RWPE1 (cell line): ENCODE measurements around the gene MRPL18.

ENCODE experiments used
- CTCF ChIA-PET: fragments of 350-600 bp; sonication (Branson Sonifier 250); formaldehyde crosslinking; extraction: SDS; loops from one replicate; lab custom pipeline; 2021; lab: Yijun Ruan, JAX
- POLR2A ChIA-PET: fragments of 400-600 bp; formaldehyde crosslinking; extraction: SDS; loops from one replicate; lab custom pipeline; 2020; ENCODE audit warnings: antibody characterized with exemption; ENCODE audit not compliant: low non-redundant PET; lab: Yijun Ruan, JAX
- DNase-seq: peaks from one replicate; pipeline ENCODE4 v3.0.0; 2012; ENCODE audit warnings: low spot score
- H3K27ac ChIP-seq: fragments of 450-650 bp; 2 replicates; pipeline ENCODE4 v1.5.1; 2017
- CTCF ChIP-seq: fragments of 450-650 bp; conservative IDR thresholded peaks from 2 replicates; pipeline ENCODE4 v1.5.1; 2017; ENCODE audit warnings: low read depth, mild to moderate bottlenecking

Gene MRPL18

GRCh38 chr6:159801935-159802334, 11.7 kb downstream of the MRPL18 start:
- peak overlapping the region; percentile 11; the same call in 1 of the 2 replicates for H3K27ac ChIP-seq
- TF ChIP-seq CTCF, result no peak
- CTCF ChIA-PET, result no interaction called here
- no peak for DNase-seq
- POLR2A ChIA-PET, result interaction anchor here (1.0 kb wide), 1 partner anchor 12 kb away, joined by 3 read pairs; no protein-coding TSS in a partner anchor

- CTCF ChIA-PET, result no interaction called here
- POLR2A ChIA-PET, result no interaction called here
- H3K27ac ChIP-seq, result no peak overlapping the region
- no peak for DNase-seq
- no peak for TF ChIP-seq CTCF
Measured at GRCh38 chr6:159804504-159804903, 14.2 kb downstream of the MRPL18 start.

GRCh38 chr6:159805440-159806020, 15.3 kb downstream of the MRPL18 start:
- no peak for DNase-seq
- CTCF ChIA-PET, result no interaction called here
- no peak for TF ChIP-seq CTCF
- H3K27ac ChIP-seq, result no peak overlapping the region
- POLR2A ChIA-PET, result no interaction called here

- POLR2A ChIA-PET, result interaction anchor here (0.6 kb wide), 1 partner anchor 61 kb away, joined by 7 read pairs; no protein-coding TSS in a partner anchor
- H3K27ac ChIP-seq, result no peak overlapping the region
- TF ChIP-seq CTCF, result no peak
- DNase-seq, result no peak
- CTCF ChIA-PET, result interaction anchor here (0.7 to 0.9 kb wide), 2 partner anchors 47 to 110 kb away, joined by 3 to 4 read pairs; no protein-coding TSS in a partner anchor
Measured at GRCh38 chr6:159806021-159806458, 15.8 kb downstream of the MRPL18 start.

- ChIA-PET POLR2A (interaction anchor here (0.5 kb wide), 1 partner anchor 372 kb away, joined by 6 read pairs; no protein-coding TSS in a partner anchor), CTCF (no interaction called here)
- peak; percentile 46 for DNase-seq
- no peak for TF ChIP-seq CTCF
- no peak overlapping the region for H3K27ac ChIP-seq
Measured at GRCh38 chr6:159807150-159807858, 17.0 kb downstream of the MRPL18 start.

- ChIA-PET CTCF (no interaction called here), POLR2A (no interaction called here)
- no peak for TF ChIP-seq CTCF
- no peak overlapping the region for H3K27ac ChIP-seq
- DNase-seq, result no peak
Measured at GRCh38 chr6:159808647-159809046, 18.4 kb downstream of the MRPL18 start.
